WERI-Rb-1 (cell line): ENCODE measurements around the gene USP20.
A peak's percentile ranks its signal among the peaks of the same experiment; 100 is the strongest.

Experiments used
- DNase-seq: peaks from one replicate; pipeline ENCODE4 v3.0.0-alpha.2; 2020
- H3K27ac ChIP-seq: fragments of 250-450 bp; sonication (Bioruptor Pico); 2 replicates; pipeline ENCODE4 v1.5.1; 2020; ENCODE audit warnings: mild to moderate bottlenecking, moderate library complexity
- H3K27me3 ChIP-seq: fragments of 250-450 bp; sonication (Bioruptor Pico); 2 replicates; pipeline ENCODE4 v1.5.1; 2021; ENCODE audit warnings: mild to moderate bottlenecking, low read depth, moderate library complexity; ENCODE audit not compliant: insufficient read depth, severe bottlenecking
- H3K36me3 ChIP-seq: fragments of 250-450 bp; sonication (Bioruptor Pico); 2 replicates; pipeline ENCODE4 v1.5.1; 2020; ENCODE audit warnings: mild to moderate bottlenecking, moderate library complexity
- H3K4me3 ChIP-seq: 2 replicates; pipeline ENCODE4 v1.5.1; 2011; ENCODE audit warnings: low read depth, mild to moderate bottlenecking, control low read depth, low read length
- H3K9me3 ChIP-seq: fragments of 250-450 bp; sonication (Bioruptor Pico); 2 replicates; pipeline ENCODE4 v1.5.1; 2021; ENCODE audit warnings: mild to moderate bottlenecking, moderate library complexity; ENCODE audit not compliant: severe bottlenecking
- TF ChIP-seq, protein P1 (sequence below): IDR thresholded peaks from 2 replicates; pipeline ENCODE4 v1.5.1; 2011; ENCODE audit warnings: low read depth, mild to moderate bottlenecking, control low read depth, inconsistent platforms, low read length

USP20 gene

DNA sequence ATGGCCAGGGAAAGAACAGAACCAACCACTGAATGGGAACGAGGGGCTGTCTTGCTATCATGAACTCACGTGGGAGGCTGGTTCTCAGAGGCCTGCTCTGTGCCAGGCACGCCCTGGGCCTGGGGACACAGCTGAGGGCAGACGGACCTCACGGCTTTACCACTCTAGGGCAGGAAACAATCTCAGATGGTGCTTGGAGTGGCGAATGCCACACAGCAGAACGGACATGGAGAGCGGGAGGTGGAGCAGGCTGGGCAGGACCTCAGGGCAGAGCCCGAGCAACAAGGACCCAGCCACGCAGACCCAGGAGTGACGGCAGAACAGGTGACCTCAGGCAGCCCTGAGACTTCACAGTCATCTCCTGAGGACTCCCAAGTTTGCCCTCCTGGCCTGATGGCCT, 20.0 kb upstream of the USP20 start:
- H3K36me3 ChIP-seq: peaks cover 72% of the 10 kb centered on the region
- no peak overlapping the region for H3K27ac ChIP-seq
- H3K9me3 ChIP-seq: no peaks in the 10 kb centered on the region
- no peaks in the 10 kb centered on the region for H3K27me3 ChIP-seq
- TF ChIP-seq, protein P1, sequence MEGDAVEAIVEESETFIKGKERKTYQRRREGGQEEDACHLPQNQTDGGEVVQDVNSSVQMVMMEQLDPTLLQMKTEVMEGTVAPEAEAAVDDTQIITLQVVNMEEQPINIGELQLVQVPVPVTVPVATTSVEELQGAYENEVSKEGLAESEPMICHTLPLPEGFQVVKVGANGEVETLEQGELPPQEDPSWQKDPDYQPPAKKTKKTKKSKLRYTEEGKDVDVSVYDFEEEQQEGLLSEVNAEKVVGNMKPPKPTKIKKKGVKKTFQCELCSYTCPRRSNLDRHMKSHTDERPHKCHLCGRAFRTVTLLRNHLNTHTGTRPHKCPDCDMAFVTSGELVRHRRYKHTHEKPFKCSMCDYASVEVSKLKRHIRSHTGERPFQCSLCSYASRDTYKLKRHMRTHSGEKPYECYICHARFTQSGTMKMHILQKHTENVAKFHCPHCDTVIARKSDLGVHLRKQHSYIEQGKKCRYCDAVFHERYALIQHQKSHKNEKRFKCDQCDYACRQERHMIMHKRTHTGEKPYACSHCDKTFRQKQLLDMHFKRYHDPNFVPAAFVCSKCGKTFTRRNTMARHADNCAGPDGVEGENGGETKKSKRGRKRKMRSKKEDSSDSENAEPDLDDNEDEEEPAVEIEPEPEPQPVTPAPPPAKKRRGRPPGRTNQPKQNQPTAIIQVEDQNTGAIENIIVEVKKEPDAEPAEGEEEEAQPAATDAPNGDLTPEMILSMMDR: no peak
- no peak overlapping the region for H3K4me3 ChIP-seq
- no peak for DNase-seq

DNA sequence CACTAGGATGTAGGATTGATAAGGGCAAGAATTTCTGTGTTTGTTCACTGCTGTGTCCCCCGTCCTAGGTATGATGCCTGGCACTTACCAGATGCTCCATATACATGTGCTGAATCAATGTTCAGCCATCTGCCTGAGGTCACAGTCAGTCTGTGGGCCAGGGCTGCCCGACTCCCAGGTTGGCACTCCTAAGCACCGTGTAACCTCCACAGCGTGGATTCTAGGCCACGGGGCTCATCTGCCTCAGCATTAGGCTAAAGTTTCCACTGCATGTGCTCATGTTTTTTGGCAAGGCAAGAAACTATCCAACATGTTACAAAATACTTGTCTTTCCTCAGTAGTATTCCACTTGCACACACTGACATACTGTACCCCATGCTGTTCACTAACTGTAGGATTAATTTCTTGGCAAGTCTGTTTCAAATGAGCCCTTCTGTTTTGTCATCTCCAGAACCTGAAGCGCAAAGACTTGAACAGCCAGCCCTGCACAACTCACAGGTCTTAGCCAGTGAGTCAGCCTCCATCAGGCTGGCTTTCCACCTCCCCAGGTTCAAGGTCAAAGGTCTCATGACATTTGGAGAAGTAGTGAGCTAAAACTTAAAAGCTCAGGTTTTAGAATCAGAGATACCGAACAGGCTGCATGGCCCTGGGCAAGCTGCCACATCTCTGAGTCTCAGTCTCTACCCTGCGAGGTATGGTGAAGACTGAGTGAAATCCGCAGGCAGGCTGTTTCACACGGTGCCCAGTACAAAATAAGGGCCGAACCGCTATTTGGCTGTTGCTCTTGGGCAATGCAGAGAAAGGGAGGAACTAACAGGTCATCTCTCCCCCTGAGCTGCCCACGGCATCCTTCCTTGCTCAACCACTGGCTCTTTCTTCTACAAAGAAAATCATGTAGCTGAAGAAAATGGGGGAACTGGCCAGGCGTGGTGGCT, 18.5 kb upstream of the USP20 start:
- TF ChIP-seq, protein P1: no peak
- H3K36me3 ChIP-seq: peaks cover 73% of the 10 kb centered on the region

DNA sequence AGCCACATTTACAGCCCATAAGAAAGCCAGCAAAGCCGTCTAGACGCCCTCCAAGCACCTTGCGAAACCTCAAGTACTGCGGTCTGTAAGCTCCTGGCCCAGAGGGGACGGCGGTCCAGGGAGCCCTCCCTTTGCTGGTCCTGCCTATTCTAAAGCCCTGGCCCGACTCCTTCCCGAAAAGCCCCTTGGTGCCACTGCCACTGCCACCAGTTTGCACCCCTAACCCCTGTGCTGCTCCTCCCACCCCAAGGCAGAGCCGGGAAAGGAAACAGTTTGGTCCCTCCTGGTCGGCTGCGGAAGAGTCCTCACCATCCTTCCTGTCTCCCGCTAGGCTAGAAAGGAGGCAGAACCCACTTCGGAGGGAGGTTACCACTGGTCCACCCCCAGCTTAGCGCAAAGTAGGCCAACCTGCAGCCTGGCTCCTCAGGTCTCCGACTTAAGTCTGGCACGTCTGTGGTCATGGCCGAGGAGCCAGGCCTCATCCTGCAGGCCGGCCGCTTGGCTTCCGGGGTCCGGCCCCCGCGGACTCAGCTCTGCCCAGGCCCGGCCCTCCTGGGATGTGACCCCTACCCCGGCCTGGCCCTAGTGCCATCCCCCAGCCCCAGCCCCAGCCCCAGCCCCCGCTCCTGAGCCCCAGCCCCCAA, 12.2 kb upstream of the USP20 start:
- Histone ChIP-seq H3K4me3 (peak overlapping the region; percentile 81), H3K27ac (peak overlapping the region; percentile 43), H3K36me3 (peaks cover 56% of the 10 kb centered on the region), H3K9me3 (no peaks in the 10 kb centered on the region), H3K27me3 (no peaks in the 10 kb centered on the region)
- DNase-seq: peak; percentile 64
- TF ChIP-seq, protein P1: no peak

More for the DNA sequence above, 18.5 kb upstream of the USP20 start:
- no peaks in the 10 kb centered on the region for H3K9me3 ChIP-seq
- no peak overlapping the region for H3K4me3 ChIP-seq
- no peak for DNase-seq
- no peak overlapping the region for H3K27ac ChIP-seq
- no peaks in the 10 kb centered on the region for H3K27me3 ChIP-seq

DNA sequence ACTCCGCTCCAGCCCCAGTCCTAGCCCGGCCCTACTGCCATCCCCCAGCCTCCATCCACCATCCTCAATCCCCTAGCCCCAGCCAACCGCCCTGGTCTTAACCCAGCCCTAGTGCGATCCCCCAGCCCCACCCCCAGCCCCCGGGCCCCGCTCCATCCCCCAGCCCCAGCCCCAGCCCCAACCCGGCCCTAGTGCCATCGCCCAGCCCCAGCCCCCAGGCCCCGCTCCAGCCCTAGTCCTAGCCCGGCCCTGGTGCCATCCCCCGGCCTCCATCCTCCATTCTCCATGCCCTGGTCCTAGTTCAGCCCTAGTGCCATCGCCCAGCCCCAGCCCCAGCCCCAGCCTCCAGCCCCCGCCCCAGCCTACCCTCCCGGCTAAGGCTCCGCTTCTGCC, 11.7 kb upstream of the USP20 start:
- peak overlapping the region; percentile 81 for H3K4me3 ChIP-seq
- DNase-seq: no peak
- H3K36me3 ChIP-seq: peaks cover 56% of the 10 kb centered on the region
- H3K27me3 ChIP-seq: no peaks in the 10 kb centered on the region
- peak overlapping the region; percentile 91 for H3K27ac ChIP-seq
- TF ChIP-seq, protein P1: no peak
- H3K9me3 ChIP-seq: no peaks in the 10 kb centered on the region

DNA sequence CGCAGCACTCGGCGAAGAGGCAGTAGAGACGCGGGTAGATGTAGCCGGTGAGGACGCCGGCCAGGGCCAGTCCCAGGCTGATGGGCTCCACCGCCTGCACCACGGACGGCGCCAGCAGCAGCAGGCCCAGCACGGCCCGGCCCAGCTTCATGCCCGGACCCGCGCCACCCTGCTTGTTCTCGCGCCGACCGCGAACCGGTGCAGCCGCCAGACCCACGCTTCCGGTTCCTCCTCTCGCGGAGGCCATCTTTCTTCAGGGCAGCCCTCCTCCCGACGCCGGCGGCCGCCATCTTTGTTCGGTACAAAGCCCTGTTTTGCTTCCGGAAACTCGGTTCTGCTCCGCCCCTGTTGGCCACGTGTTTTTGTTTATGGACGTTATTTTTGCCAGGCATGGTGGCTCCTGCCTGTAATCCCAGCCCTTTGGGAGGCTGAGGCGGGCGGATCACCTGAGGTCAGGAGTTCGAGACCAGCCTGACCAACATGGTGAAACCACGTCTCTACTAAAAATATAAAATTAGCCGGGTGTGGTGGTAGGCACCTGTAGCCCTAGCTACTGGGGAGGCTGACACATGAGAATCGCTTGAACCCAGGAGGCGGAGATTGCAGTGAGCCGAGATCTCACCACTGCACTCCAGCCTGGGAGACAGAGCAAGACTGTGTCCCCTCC, 11.2 kb upstream of the USP20 start, which contains the start of gene TOR1A:
Gene TOR1A, minus strand, starts transcription at position 202 of the 667 bp plus-strand sequence. Its CDS starts 51 bp downstream, at position 151.
- Histone ChIP-seq H3K4me3 (peak within 1 kb of the TSS; percentile 81), H3K36me3 (peaks cover 56% of the 10 kb centered on the region), H3K9me3 (no peaks in the 10 kb centered on the region), H3K27me3 (no peaks in the 10 kb centered on the region), H3K27ac (peak within 1 kb of the TSS; percentile 91)
- TF ChIP-seq, protein P1: no peak
- DNase-seq: peak; percentile 97
